ENCODE measurements around the gene HSPA12B.
A peak's percentile ranks its signal among the peaks of the same experiment; 100 is the strongest.

The HSPA12B gene

GRCh38 chr20:3767427-3768341, 35.2 kb downstream of the HSPA12B start, which contains the start of gene ADISSP:
Gene ADISSP, minus strand, starts transcription at chr20:3767753. Its CDS starts 7,653 bp downstream, at chr20:3760100.
- DNase-seq = peak; percentile 99

GRCh38 chr20:3768342-3769130, 36.1 kb downstream of the HSPA12B start:
- DNase-seq = peak; percentile 89

GRCh38 chr20:3771552-3772058, 39.1 kb downstream of the HSPA12B start:
- DNase-seq = no peak

DNA sequence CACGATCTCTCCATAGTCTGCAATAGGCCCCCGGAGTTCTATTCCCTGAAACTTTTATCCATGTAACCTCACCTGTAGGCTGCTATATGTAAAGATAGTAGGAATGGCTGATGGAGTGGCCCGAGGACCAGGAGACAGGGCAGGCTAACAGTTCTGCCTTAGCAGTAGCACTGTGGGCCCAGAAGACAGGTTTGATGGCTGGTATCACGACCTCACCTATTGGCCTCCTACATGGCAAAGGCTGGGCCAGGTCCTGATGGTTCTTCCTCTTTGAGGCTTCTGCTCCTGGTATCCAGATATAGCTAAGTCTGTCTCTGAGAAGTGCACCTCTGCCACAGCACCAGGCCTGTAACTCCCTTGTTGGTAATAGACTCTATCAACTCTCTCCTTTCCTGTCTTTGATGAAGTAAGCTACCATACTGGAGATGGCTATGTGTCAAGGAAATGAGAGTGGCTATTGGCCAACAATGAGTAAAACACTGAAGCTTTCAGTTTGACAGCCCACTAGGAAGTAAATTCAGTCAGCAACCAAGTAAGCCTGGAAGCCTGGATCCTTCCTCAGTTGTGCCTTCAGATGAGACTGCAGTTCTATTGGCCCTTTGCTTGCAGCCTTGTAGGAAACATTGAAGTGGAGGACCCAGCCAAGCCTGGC, 43.1 kb downstream of the HSPA12B start:
- no peak for DNase-seq

DNA sequence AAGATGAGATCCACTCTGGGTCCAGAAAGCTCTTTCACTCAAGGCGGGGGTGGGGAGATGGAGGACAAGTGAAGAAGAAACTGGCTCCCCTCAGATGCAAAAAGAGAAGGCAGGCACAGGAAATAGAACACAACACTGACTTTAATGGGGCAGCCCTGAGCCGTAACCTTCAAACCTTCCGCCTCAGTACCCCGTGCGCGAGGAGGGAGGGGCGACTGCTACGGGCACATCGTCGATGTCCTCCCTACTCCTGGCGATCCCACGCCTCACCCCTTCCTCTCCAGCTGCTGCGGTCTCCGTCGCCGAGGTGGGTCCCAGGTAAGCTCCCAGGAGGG, 44.9 kb downstream of the HSPA12B start:
- no peak for DNase-seq

GRCh38 chr20:3777716-3778629, 45.5 kb downstream of the HSPA12B start:
- peak; percentile 82 for DNase-seq

DNA sequence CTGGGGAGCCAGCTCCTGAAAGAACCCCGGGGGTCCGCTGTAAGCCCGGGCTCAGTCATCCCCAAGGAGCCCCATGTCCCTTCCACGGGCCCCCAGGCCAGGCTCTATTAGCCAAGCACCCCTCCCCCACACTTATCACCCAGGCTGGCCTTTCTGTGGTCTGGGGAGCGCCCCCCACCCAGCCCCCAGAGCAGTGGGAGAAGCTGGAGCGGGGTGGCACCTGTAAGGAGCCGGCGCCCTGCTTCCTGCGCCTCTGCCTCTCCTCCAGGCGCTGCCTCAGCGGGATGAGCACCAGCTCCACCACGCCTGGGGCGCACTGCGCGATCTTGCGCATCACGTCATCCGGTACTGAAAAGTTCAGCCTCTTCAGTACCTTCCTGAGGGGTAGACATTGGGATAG, 46.5 kb downstream of the HSPA12B start:
- no peak for DNase-seq

- DNase-seq = peak; percentile 97
Measured at GRCh38 chr20:3781153-3781910, 48.8 kb downstream of the HSPA12B start, which contains the start of gene SPEF1. Gene SPEF1, minus strand, starts transcription at chr20:3781448. Its CDS starts 161 bp downstream, at chr20:3781287.

GRCh38 chr20:3782597-3782996, 50.1 kb downstream of the HSPA12B start:
- DNase-seq = no peak

DNA sequence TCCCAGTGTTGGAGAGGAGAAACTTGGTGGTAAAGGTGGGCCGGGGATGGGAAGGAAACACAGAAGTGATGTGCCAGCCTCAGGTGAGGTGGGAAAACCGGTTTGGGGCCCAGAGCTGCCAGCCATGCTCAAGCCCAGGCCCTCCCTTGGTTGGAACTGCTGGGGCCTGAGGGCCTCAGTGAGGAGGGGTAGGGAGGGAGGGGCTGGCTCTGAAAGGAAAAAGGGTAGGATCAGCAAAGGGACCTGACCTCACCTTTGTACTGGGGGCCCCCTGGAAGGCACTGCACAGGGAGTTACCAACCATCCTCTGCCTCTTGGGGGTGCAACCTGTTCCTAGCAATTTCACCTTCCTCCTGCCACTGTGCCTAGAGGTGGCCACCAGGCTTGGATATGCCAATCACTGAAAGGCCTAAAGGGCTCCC, 50.6 kb downstream of the HSPA12B start:
- no peak for DNase-seq

DNA sequence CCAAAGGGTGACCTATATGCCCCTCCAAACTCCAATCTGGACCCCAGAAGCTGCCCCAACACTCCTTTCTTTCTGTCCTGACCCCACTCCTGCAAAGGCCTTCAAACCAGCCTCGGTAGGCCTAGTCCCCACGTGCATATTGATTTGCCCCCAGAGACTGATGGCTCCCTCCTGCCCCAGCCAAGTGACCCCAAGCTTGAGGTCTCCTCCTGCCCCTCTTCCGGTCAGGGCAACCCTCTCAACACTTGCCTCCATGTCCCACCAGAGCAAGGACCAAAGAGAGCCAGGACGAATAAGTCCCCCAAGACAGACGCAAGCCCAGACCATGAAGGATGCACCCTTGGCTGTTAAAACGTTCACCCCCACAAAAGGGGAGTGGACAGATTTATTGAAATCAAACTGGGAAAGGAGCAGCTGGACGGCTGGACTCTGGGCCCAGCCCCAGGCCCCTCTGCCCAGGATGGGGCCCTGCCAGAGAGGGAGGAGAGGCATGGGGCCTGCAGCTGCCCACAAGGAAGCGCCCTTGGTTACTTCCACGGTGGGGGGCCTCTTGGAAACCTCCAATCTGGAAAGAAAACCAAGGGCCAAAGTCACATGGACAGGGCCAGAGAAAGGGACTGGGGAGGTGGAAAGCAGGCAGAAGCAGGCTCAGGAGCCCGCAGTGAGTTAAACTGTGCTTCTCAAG, 51.2 kb downstream of the HSPA12B start:
- no peak for DNase-seq

DNA sequence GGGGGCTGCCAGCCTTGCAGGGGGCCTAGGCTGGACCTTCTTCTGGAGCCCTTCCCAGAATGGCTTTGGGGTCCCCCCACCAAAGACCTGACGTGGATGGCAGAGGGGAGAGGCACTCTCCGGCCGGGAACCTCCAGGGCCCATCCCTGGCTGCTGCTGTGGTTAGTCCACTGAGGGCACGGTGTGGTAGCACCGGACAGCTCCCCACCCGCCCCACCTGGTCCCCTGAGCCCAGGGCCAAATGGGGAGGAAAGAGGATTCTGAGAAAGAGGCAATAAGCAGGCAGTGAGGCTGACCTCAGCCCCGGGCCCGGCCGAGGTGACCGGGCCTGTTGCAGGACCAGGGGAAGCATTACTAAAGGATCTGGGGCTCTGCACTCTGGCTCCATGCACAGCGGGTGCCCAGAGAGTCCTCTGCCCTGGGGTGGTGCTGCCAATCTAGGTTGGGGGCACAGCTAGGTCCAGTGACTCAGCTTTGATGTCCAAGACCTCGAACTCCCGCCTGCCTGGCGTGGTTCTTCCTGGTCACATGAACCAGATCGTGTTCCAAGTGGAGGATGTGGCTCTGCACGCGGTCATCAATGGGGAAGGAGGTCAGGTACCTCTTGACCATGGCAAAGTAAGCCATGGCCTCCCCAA, 51.9 kb downstream of the HSPA12B start:
- DNase-seq = no peak

DNA sequence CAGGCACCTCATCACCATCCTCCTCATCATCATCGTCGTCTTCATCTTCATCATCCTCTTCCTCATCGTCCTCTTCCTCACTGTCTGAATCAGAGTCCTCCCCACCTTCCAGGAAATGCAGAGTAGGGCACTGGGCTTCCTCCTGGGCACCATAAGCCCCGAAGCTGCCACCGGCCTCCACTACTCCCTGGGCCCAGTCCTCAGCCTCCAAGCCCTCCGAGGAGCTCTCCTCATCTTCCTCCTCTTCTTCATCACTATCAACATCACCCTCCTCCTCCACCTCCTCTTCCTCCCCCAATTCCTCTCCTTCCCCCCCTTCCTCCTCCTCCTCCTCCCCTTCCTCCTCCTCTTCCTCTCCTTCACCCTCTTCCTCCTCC, 52.4 kb downstream of the HSPA12B start:
- DNase-seq = no peak

GRCh38 chr20:3785240-3786125, 53.0 kb downstream of the HSPA12B start:
- no peak for DNase-seq

GRCh38 chr20:3786126-3786484, 53.6 kb downstream of the HSPA12B start:
- DNase-seq = no peak

DNA sequence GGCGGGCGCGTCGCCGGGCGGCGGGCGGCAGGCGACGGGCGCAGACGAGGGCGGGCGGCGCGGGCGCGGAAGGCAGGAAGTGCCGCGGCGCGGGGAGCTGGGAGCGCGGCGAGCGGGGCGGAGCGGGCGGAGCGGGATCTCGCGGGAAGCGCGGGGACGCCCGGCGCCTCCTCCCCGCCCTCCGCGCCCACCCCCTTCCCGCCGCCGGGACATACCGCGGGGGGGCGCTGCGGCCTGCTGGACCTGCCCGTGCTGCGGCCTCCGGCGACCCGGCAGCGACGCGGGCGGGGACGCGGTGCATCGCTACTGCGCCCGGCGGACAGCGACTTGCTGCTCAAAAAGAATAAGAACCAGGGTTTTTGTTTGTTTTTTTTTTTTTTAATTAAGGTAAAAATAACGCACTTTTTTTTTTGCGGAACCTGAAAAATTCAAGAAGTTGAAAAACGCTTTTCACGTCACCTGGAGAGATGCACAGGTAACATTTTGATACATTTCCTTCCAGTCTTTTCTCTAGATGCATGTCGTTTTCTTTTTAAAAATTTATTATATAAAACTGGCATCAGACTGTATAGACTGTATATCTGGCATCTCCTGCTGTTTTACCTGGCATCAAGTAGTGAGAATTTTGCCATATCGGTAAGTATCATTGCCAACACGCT, 54.3 kb downstream of the HSPA12B start, which contains the start of gene CENPB:
Gene CENPB (minus strand): TSS at position 76 of the 659 bp plus-strand sequence. CDS start 257 bp downstream, outside the sequence.
- DNase-seq = peak; percentile 93

GRCh38 chr20:3787324-3788014, 55.0 kb downstream of the HSPA12B start:
- no peak for DNase-seq

DNA sequence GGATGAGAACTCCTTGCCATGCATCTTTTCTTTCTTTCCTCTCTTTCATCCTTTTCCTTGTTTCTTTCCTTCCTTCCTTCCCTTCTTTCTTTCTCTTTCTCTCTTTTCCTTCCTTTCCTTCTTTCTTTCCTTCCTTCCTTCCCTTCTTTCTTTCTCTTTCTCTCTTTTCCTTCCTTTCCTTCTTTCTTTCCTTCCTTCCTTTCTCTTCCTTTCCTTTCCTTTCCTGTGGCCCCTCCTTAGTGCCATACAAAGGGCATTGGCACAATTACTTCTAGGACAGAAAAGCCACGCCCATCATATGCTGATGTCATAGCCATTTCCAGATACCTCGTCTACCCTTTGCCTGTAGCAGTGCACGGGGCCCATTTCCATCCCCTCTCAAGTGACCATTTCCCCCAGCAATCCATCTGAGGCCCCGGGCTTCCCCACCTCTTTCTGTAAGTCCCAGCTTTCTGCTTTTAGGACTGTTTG, 56.2 kb downstream of the HSPA12B start:
- DNase-seq = no peak

All from islet precursor cell (in vitro differentiated cells).